Fibroblast of skin of right quadriceps (primary cell): Measurements from ENCODE around the gene NXF2B.
"Not testable (repeated sequence)": the region's sequence is repeated elsewhere in the genome, so short reads cannot be mapped to it uniquely, and the experiment has no call there.

Experiments used
- DNase-seq: peaks from one replicate; pipeline ENCODE4 v3.0.0-alpha.2; 2013

The NXF2B gene, protein sequence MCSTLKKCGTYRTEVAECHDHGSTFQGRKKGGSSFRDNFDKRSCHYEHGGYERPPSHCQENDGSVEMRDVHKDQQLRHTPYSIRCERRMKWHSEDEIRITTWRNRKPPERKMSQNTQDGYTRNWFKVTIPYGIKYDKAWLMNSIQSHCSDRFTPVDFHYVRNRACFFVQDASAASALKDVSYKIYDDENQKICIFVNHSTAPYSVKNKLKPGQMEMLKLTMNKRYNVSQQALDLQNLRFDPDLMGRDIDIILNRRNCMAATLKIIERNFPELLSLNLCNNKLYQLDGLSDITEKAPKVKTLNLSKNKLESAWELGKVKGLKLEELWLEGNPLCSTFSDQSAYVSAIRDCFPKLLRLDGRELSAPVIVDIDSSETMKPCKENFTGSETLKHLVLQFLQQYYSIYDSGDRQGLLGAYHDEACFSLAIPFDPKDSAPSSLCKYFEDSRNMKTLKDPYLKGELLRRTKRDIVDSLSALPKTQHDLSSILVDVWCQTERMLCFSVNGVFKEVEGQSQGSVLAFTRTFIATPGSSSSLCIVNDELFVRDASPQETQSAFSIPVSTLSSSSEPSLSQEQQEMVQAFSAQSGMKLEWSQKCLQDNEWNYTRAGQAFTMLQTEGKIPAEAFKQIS

DNA sequence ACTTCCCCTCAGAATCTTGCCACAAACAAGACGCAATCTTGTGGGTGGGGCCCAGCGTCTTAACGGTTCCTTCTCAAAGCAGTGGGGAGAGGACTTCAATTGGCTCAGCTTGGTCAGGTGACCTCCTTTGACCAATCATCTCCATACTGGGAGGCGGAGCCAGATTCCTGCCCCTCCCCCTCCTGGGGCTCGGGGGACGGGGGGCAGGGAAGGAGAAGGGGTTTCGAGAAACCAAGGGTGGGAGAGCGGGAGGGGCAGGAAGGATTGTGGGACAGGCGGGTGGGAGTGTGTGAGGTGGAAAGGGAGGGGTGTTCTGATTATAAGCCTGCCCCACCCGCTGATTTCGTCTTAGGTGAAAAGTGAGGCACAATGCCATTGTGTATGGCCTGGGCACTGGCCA, at the start of gene NXF2B:
Gene NXF2B, minus strand, starts transcription at position 101 of the 400 bp plus-strand sequence. CDS start 59,972 bp downstream, outside the sequence.
- not testable (repeated sequence) for DNase-seq

DNA sequence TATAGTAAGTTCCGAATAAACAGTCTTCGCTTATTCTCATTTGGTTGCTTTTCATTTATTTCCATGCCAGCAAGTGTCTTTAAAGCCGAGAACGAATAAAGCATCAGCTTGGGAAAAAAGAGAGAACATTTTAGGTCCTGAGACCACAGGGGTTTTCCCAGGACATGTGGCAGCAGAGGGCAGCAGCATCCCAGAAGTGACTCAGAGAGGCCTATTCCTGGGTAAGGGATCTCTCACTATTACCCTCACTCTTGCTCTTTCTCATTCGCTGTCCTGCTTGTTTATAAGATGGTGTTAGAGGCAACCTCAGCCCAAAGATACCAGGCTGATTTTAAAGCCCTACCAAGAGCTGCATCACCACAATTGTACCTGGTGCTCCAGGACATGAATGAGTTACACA, 39.0 kb upstream of the NXF2B start:
- not testable (repeated sequence) for DNase-seq

DNA sequence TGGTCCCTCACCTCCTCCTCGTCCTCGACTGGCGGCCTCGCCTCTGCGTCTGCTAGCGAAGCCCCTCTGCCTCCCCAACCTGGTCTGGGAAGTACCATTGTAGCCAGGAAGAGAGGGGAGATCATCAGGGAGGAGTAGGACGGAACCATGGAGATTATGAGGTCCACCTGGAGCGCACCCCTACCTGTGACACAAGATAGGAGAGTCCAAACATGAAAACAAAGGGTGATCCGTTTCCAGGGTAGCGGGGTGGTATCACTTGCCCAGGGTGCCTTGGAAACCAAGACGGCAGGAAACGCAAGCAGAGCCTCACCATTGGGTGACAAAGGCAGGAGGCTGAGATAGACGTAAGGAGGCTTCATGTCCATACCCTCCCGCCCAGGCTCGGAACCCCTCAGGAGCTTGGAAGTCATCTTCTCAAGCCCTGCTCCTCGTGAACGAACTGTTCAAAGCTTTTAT, 32.0 kb upstream of the NXF2B start, which contains the start of gene TCP11X2:
Gene TCP11X2, minus strand, starts transcription at position 51 of the 459 bp plus-strand sequence.
- DNase-seq, result not testable (repeated sequence)

DNA sequence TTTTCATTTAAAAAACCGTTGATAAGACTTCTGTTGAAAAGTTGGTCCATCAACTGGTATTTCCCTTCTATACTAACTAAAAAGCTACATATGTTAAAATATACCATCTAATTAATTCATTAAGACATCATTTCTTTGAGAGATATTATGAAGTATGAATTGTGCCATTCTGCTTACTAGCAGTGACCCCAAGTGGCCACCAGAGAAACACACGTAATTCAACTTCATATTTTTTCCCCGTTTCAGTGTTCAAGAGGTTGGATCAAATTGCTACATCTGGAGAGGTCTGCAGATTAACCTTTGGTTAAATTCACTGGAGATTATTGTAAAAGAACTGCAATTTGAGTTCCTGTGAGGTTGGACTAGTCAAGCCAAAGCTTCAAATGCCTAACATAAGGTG, 30.4 kb upstream of the NXF2B start:
- not testable (repeated sequence) for DNase-seq

DNA sequence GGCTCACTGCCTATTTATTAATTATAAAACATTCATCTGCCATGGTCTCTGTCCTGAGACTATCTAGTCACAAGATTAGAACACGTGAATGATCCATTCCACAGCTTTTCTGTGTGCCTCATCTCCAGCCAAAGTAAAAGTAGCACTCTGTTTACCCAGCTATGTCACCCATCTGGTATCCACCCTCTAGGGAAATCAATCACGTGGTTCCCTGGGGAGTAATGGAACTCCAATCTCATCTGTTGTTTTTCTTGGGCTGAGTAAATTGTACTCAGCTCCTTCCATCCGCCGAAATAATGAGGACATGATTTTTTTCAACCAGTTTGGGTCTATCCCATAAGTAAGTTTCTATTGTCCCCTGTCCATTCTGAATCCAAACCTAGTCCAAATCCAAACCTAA, 18.8 kb upstream of the NXF2B start:
- not testable (repeated sequence) for DNase-seq

DNA sequence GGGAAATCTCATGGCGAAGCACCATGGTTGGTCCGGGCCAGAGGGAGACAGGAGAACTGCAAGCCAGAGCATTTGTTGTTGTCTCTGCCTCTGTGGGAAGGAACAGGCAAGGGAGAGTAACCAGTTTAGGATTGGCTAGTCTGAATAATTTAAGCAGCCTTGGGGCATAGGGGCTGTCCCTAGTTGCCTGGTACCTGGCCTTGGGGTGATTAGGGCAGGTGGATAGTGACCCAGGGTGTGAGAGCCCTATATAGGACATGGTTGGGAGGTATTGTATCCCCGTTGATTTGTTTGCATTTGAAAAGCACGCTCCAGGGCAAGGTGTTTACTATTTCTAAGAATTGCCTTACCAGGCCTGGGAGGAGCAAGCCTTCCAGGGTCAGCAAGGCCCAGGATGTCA, 25.3 kb downstream of the NXF2B start:
- not testable (repeated sequence) for DNase-seq

DNA sequence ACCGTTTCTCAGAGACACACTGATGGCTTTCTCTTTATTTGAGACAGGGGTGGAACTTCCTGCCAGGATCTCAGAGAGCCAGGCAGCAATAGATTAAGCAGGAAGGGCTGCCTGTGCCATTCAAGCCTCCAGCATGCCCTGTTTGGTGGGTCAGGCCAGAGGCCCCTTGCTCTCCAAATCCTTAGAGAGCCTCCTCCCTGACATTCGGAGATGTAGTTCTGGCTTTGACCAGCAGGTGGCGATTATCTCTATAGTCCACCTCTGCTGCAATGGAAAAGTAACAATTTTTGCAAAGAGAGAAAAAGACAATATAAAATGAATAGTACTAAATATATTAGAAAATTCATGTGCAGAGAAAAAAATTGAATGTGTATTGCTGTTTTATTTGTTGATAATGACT, 93.9 kb downstream of the NXF2B start:
- peak; percentile 26 for DNase-seq

DNA sequence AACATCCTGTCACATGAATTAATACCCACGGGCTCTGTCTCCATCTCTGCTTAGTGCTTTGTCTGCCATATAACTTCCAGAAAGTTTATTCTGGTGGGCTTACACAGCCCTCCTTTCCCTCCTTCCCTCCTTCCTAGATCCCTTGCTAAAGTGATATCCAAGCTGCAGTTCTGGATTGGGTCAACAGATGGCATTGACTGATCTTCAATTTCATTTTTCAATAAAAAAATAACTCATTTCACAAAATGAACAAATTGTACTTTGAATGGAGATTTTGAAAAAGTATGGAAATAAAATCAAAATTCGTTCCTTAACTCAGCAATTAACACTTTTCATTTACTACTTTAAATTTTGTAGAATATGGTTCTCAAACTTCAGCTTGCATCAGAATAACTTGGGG, 97.9 kb downstream of the NXF2B start:
- no peak for DNase-seq

DNA sequence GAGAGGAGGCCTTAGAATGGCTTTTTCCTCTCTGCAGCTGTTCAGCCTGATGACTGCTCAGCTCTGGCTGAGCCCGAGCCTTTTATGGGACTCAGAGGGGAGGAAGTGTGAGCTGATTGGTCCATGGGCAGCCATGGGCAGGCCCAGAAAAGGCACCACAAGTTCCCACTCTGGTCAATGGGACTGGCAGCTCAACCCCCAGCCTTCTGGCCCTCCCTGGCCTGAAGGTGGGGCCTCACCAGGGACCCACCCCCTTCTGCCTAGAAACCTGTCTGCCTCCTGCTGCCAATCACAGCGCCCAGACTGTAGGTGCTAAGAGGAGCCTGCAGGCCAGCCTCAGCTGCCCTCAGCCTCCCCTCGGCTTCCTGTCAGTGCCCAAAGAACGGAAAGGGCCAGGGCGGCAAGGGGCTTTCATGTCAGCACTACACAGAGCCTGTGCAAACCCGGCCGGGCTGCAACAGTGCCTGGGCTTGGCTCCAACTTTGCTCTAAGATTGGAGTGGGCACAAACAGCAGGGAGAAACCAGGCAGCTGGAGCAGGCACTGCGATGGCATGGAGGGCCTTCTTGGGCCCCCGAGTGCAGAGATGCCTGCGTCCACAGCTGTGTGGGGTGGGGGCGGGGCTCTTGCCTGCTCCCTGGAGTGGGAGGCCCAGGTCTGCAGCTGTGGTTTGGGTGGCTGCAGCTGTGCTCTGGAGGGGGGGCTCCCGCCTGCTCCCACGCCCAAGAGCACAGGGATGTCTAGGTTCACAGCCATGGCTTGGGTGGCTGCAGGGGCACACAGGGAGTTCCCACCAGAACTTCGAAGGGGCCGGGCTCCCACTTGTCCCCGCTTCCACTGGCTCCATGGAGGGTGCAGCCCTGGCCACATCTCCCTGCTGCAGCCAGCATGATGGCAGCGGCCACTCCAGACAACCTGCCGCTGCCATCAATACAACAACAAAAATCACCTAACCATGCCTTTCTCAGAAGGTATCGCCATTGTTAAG, 100.2 kb downstream of the NXF2B start:
- DNase-seq, result no peak

DNA sequence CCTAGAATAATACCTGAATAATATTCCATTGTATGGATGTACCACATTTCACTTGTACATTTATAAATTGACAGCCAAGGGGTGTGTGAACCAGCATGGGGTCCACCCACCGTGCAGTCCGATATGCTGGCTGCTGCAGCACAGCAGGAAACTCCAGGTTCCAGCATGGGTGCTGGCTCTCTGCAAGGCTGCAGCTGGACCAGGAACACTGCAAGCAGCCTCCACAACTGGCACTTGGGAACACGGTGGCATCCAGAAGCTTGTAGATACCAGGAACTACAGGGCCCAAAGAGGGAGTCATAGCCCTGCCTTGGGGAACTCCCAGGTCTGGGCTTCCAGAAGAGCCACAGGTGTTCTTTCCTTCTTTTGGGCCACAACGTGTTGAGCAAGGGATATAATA, 101.6 kb downstream of the NXF2B start:
- DNase-seq, result no peak
